Astrocyte (in vitro differentiated cells and primary cell): ENCODE results near the gene SUPT5H. TPM values are rescaled to one million over a fixed set of nuclear protein-coding genes. Genes with fewer than 3 reads are reported as not detected.

Source experiments
- DNase-seq: peaks from one replicate; pipeline ENCODE4 v3.0.0-alpha.2; 2010; ENCODE audit warnings: low read depth
- FAIRE-seq: peaks from 2 replicates; lab custom pipeline; 2011; peaks lifted over from hg19 to GRCh38; lab: Jason Lieb, UNC
- H2AFZ ChIP-seq: 2 replicates; pipeline ENCODE4 v1.6.0; 2012; ENCODE audit warnings: low read depth, low read length, inconsistent platforms
- H3K27ac ChIP-seq: 2 replicates; pipeline ENCODE4 v1.5.1; 2011; ENCODE audit warnings: low read depth, low read length, inconsistent platforms
- H3K27me3 ChIP-seq: 2 replicates; pipeline ENCODE4 v1.6.0; 2011; ENCODE audit warnings: low read length, inconsistent platforms; ENCODE audit not compliant: insufficient read depth
- H3K36me3 ChIP-seq: 2 replicates; pipeline ENCODE4 v1.5.1; 2011; ENCODE audit warnings: low read length, inconsistent platforms; ENCODE audit not compliant: insufficient read depth
- H3K4me1 ChIP-seq: 2 replicates; pipeline ENCODE4 v1.5.1; 2011; ENCODE audit warnings: low read length, inconsistent platforms; ENCODE audit not compliant: insufficient read depth
- H3K4me2 ChIP-seq: 2 replicates; pipeline ENCODE4 v1.6.0; 2012; ENCODE audit warnings: low read length, inconsistent platforms
- H3K4me3 ChIP-seq: 2 replicates; pipeline ENCODE4 v1.5.1; 2011; ENCODE audit warnings: low read depth, mild to moderate bottlenecking, low read length, inconsistent platforms; ENCODE audit not compliant: insufficient read depth
- H3K79me2 ChIP-seq: 2 replicates; pipeline ENCODE4 v1.6.0; 2012; ENCODE audit warnings: mild to moderate bottlenecking, low read length, inconsistent platforms; ENCODE audit not compliant: insufficient read depth
- H3K9ac ChIP-seq: 2 replicates; pipeline ENCODE4 v1.6.0; 2012; ENCODE audit warnings: mild to moderate bottlenecking, low read length, inconsistent platforms
- H3K9me3 ChIP-seq: 2 replicates; pipeline ENCODE4 v1.5.1; 2012; ENCODE audit warnings: low read depth, mild to moderate bottlenecking, low read length, inconsistent platforms; ENCODE audit not compliant: insufficient read depth
- H4K20me1 ChIP-seq: 2 replicates; pipeline ENCODE4 v1.6.0; 2012; ENCODE audit warnings: low read length, inconsistent platforms; ENCODE audit not compliant: insufficient read depth
- H3K27ac Mint-ChIP-seq: one replicate; pipeline ENCODE4 v1.8.0; 2021; ENCODE audit warnings: mild to moderate bottlenecking, mixed read lengths; ENCODE audit not compliant: unreplicated experiment
- H3K27me3 Mint-ChIP-seq: one replicate; pipeline ENCODE4 v1.8.0; 2021; ENCODE audit warnings: low read depth, mixed read lengths; ENCODE audit not compliant: unreplicated experiment
- H3K36me3 Mint-ChIP-seq: one replicate; pipeline ENCODE4 v1.8.0; 2021; ENCODE audit warnings: low read depth, mixed read lengths; ENCODE audit not compliant: unreplicated experiment
- H3K4me1 Mint-ChIP-seq: one replicate; pipeline ENCODE4 v1.8.0; 2021; ENCODE audit warnings: low read depth, mixed read lengths; ENCODE audit not compliant: unreplicated experiment
- H3K4me3 Mint-ChIP-seq: one replicate; pipeline ENCODE4 v1.8.0; 2021; ENCODE audit warnings: mild to moderate bottlenecking, moderate library complexity, mixed read lengths; ENCODE audit not compliant: unreplicated experiment
- H3K9me3 Mint-ChIP-seq: one replicate; pipeline ENCODE4 v1.8.0; 2021; ENCODE audit warnings: mild to moderate bottlenecking, mixed read lengths; ENCODE audit not compliant: unreplicated experiment
- CTCF ChIP-seq: IDR thresholded peaks from 2 replicates; pipeline ENCODE4 v1.5.1; 2011; ENCODE audit warnings: low read depth, mild to moderate bottlenecking, inconsistent platforms, low read length, moderate library complexity; ENCODE audit not compliant: insufficient read depth
- EZH2 ChIP-seq: IDR thresholded peaks from 2 replicates; pipeline ENCODE4 v1.6.1; 2012; ENCODE audit warnings: mild to moderate bottlenecking, low read length, inconsistent platforms; ENCODE audit not compliant: insufficient read depth
- total RNA-seq: library from RNA; stranded (reverse); gene quantifications from 2 replicates; pipeline ENCODE4 v1.2.1, GENCODE V29; 2021

Gene SUPT5H
- total RNA-seq, 1 donor from 2014 or later, result 171 TPM

GRCh38 chr19:39471756-39472536 is 26.6 kb downstream of the SUPT5H start:
- Mint-ChIP-seq H3K27ac (no peak overlapping the region), H3K4me3 (no peak overlapping the region), H3K9me3 (no peaks in the 10 kb centered on the region), H3K27me3 (no peaks in the 10 kb centered on the region), H3K4me1 (peaks cover 3% of the 10 kb centered on the region), H3K36me3 (peaks cover 40% of the 10 kb centered on the region)
- Histone ChIP-seq H3K36me3 (peaks cover 53% of the 10 kb centered on the region), H3K4me3 (no peak overlapping the region), H2AFZ (no peak overlapping the region), H3K27ac (no peak overlapping the region), H4K20me1 (peaks cover 76% of the 10 kb centered on the region), H3K9me3 (no peaks in the 10 kb centered on the region), H3K79me2 (no peaks in the 10 kb centered on the region), H3K27me3 (no peaks in the 10 kb centered on the region), H3K4me2 (no peak overlapping the region), H3K4me1 (peaks cover 7% of the 10 kb centered on the region), H3K9ac (no peak overlapping the region)
- TF ChIP-seq CTCF, result no peak
- TF ChIP-seq EZH2, result no peak
- FAIRE-seq, result no peak
- DNase-seq, result no peak

GRCh38 chr19:39472746-39473442 is 27.5 kb downstream of the SUPT5H start:
- DNase-seq (no peak), FAIRE-seq (no peak)
- H3K4me3 ChIP-seq, result no peak overlapping the region
- H3K9ac ChIP-seq, result no peak overlapping the region
- Mint-ChIP-seq H3K27me3 (no peaks in the 10 kb centered on the region), H3K4me3 (no peak overlapping the region), H3K36me3 (peaks cover 40% of the 10 kb centered on the region), H3K4me1 (peaks cover 3% of the 10 kb centered on the region), H3K9me3 (no peaks in the 10 kb centered on the region), H3K27ac (no peak overlapping the region)
- peaks cover 70% of the 10 kb centered on the region for H4K20me1 ChIP-seq
- H3K4me2 ChIP-seq, result no peak overlapping the region
- peaks cover 7% of the 10 kb centered on the region for H3K4me1 ChIP-seq
- H3K27me3 ChIP-seq, result no peaks in the 10 kb centered on the region
- no peaks in the 10 kb centered on the region for H3K79me2 ChIP-seq
- no peak overlapping the region for H3K27ac ChIP-seq
- TF ChIP-seq CTCF (no peak), EZH2 (no peak)
- no peak overlapping the region for H2AFZ ChIP-seq
- H3K9me3 ChIP-seq, result no peaks in the 10 kb centered on the region
- H3K36me3 ChIP-seq, result peaks cover 53% of the 10 kb centered on the region
